ENCODE data around the gene ZNF888. TPM values are rescaled to one million over a fixed set of nuclear protein-coding genes. Genes with fewer than 3 reads are reported as not detected.

The ZNF888 gene
- 0.43 TPM for total RNA-seq

DNA sequence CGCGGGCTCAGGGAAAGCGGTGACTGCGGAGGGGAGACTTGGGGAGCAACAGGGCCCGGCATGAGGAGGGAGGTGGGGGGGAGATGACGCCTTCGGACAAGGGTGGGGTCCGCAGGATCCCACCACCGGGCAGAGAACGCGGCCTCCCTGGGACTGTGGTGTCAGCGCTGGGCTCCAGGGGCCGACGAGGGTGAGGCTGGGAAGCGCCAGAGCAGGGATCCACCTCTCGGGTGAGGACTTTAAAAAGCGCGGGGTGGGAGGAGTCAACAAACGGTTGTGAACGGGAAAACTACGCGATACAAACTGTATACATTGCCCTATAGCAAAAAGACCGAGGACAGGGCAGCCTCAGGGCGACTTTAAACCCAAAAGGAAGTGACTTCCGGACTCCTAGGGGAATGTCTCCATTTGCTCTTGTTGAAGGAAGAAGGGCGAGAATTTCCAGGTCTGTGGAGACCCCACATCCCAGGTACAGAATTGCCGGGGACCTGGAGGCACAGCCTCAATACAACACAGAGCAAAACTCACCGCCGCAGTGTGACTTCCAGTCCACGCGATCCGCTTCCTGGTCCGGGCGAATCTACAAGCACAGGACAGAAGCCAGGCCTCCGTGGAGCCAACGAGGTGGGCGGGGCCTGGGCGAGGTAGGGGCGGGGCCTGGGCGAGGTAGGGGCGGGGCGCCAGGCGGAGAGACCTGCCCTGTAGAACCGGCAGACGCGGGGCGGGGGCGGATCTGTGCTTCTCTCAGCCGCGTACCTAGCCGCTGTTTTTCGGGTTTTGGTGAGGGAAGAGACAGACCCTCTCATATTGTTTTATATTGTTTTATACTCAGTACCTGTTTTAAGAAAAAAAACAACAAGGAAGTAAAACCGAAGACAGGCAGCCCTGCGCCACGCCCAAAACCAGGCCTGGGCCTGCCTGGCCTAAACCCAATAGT, at the start of gene ZNF888:
ZNF888 (minus strand) TSS at position 588 of the 937 bp plus-strand sequence. CDS start 5,555 bp downstream, outside the sequence.
- Histone ChIP-seq H3K27ac (peak within 1 kb of the TSS; percentile 88 to 91), H3K4me3 (peak within 1 kb of the TSS; percentile 79 to 83), H3K36me3 (peaks cover 3% of the 10 kb centered on the region in 2 donors), H3K27me3 (no peaks in the 10 kb centered on the region), H3K9me3 (no peaks in the 10 kb centered on the region), H3K4me1 (peaks cover 0 to 8% of the 10 kb centered on the region in 2 donors)
- peak; percentile 70 to 96 for DNase-seq (ENCODE audit: low spot score in 2 of 2)
- intact Hi-C loops (cut with DNase I), result loop anchor here (1.0 kb wide), 6 partner anchors 19 to 188 kb away; partner anchors contain the start of genes ZNF160, ZNF320 and ZNF611
- TF ChIP-seq, protein P1, sequence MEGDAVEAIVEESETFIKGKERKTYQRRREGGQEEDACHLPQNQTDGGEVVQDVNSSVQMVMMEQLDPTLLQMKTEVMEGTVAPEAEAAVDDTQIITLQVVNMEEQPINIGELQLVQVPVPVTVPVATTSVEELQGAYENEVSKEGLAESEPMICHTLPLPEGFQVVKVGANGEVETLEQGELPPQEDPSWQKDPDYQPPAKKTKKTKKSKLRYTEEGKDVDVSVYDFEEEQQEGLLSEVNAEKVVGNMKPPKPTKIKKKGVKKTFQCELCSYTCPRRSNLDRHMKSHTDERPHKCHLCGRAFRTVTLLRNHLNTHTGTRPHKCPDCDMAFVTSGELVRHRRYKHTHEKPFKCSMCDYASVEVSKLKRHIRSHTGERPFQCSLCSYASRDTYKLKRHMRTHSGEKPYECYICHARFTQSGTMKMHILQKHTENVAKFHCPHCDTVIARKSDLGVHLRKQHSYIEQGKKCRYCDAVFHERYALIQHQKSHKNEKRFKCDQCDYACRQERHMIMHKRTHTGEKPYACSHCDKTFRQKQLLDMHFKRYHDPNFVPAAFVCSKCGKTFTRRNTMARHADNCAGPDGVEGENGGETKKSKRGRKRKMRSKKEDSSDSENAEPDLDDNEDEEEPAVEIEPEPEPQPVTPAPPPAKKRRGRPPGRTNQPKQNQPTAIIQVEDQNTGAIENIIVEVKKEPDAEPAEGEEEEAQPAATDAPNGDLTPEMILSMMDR (IDR thresholded peaks at IDR 0.05), result no peak

DNA sequence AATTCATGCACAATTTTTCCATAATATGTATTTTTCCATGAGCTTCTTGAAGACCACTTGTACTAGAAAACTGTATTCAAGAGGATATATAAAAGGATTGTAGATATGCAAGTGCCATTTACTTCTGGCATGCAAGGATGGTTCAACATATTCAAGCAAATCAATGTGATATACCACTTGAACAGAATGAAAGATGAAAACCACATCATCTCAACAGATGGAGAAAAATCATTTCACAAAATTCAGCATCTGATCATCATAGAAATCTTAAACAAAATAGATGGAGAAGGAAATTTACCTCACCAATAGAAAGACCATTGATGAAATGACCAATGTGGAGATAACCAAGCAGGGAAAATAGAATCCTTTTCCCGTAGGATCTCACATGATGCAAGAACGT, 44.5 kb upstream of the ZNF888 start:
- intact Hi-C loops (cut with DNase I), result no loop called here
- TF ChIP-seq, protein P1 (IDR thresholded peaks at IDR 0.05), result no peak
- Histone ChIP-seq H3K27ac (no peak overlapping the region), H3K36me3 (peaks cover 22 to 28% of the 10 kb centered on the region in 2 donors), H3K27me3 (no peaks in the 10 kb centered on the region), H3K9me3 (peaks cover 4 to 8% of the 10 kb centered on the region in 2 donors), H3K4me1 (peaks cover 0 to 5% of the 10 kb centered on the region in 2 donors), H3K4me3 (no peak overlapping the region)
- DNase-seq (ENCODE audit: low spot score in 2 of 2), result no peak

DNA sequence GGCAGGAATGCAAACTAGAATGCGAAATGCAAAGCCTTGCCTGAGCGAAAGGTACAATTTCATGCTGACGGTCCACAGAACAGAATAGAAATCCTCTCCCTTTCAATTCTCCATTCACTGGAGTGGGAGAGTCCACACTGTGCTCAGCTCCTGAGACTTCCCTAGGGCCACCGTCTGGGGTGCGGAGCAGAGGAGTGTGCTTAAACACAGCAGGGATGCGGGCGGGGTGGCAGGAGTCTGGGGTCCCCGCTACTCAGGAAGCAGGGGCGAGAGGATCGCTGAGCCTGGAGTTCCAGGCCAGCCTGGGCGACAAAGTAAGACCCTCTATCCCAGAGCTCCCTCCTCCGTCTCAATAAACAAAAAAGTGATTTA, 40.0 kb upstream of the ZNF888 start:
- Histone ChIP-seq H3K9me3 (peaks cover 11 to 29% of the 10 kb centered on the region in 2 donors), H3K36me3 (peaks cover 3 to 18% of the 10 kb centered on the region in 2 donors), H3K27me3 (no peaks in the 10 kb centered on the region), H3K4me3 (peak overlapping the region; percentile 71 to 74), H3K4me1 (peaks cover 0 to 9% of the 10 kb centered on the region in 2 donors), H3K27ac (peak overlapping the region; percentile 81 to 87)
- DNase-seq (ENCODE audit: low spot score in 2 of 2), result no peak
- intact Hi-C loops (cut with DNase I), result loop anchor here (1.0 to 5.0 kb wide), 4 partner anchors 30 to 234 kb away; partner anchors contain the start of genes ZNF160 and ZNF888
- TF ChIP-seq, protein P1 (IDR thresholded peaks at IDR 0.05), result no peak

DNA sequence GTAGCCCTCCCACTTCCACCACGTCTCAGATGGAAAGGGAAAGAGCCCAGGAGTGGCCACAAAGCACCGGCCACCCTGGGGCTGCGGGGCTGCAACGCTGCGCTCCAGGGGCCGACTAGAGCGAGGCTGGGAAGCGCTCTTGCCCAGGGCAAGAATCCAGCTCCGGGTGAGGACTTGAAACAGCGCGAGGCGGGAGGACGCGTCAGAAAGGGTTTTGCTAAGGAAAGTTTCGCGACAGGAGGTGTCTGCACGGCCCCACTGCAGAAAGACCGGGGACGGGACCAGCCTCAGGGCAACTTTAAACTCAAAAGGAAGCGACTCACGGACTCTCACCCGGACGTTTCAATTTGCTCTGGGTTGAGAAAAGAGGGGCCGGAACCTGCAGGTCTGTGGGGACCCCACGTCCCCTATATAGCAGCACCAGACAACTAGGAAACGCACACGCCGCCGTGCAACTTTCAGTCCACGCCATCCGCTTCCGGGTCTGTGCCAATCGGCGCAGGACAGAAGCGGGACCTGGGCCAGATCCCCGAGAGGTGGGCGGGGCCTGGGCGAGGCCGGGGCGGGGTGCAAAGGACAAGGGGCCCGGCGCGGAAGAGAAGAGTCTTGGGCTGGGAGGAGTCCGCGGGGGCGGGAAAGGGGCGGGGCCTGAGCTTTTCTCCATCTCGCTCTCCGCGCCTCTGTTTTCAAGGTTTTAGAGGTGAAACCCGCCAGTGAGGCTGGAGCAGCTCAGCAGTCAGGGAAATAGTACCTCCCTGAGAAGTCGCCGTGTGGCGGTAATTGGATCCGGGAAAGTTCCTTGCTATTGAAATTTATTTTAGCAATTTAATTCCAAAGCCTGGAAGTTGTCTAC, 39.4 kb upstream of the ZNF888 start, which contains the start of gene ZNF816:
ZNF816 (minus strand) TSS at position 488 of the 853 bp plus-strand sequence. CDS start 6,792 bp downstream, outside the sequence.
- peaks cover 0 to 21% of the 10 kb centered on the region in 2 donors for H3K36me3 ChIP-seq
- TF ChIP-seq, protein P1 (IDR thresholded peaks at IDR 0.05), result no peak
- peaks cover 7 to 27% of the 10 kb centered on the region in 2 donors for H3K9me3 ChIP-seq
- peak; percentile 92 to 99 for DNase-seq (ENCODE audit: low spot score in 2 of 2)
- intact Hi-C loops (cut with DNase I), result loop anchor here (1.0 to 5.0 kb wide), 6 partner anchors 20 to 235 kb away; partner anchors contain the start of genes ZNF160, ZNF320 and ZNF888
- peak within 1 kb of the TSS; percentile 71 to 74 for H3K4me3 ChIP-seq
- peak within 1 kb of the TSS; percentile 81 to 87 for H3K27ac ChIP-seq
- no peaks in the 10 kb centered on the region for H3K27me3 ChIP-seq
- peaks cover 0 to 9% of the 10 kb centered on the region in 2 donors for H3K4me1 ChIP-seq

DNA sequence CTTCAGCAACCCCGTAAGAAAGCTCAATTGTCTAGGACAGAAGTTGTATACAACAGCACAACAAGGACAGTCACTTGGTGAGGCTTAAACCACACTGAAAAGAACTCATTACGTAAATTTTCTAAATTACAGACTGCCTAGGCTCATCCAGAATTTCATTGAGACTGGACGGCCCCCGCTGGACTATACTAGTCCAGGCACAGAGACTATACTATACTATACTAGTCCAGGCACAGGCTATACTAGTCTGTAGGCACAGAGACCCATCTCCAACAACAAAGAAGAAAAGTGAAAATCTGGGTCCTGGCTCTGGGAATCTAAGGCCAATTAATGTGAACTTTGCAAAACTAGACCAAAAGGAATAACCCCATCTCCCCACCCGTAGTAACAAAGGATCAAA, 38.8 kb upstream of the ZNF888 start:
- no peak for DNase-seq (ENCODE audit: low spot score in 2 of 2)
- Histone ChIP-seq H3K4me3 (peak overlapping the region; percentile 71 to 74), H3K9me3 (peaks cover 11 to 32% of the 10 kb centered on the region in 2 donors), H3K36me3 (peaks cover 3 to 27% of the 10 kb centered on the region in 2 donors), H3K27me3 (no peaks in the 10 kb centered on the region), H3K27ac (peak overlapping the region; percentile 81 to 87), H3K4me1 (peaks cover 0 to 9% of the 10 kb centered on the region in 2 donors)
- TF ChIP-seq, protein P1 (IDR thresholded peaks at IDR 0.05), result no peak
- intact Hi-C loops (cut with DNase I), result loop anchor here (1.0 to 5.0 kb wide), 3 partner anchors 20 to 235 kb away; partner anchors contain the start of gene ZNF320

Data from ascending aorta (tissue), 2 donors.